ENCODE data around the gene KCNMA1.

Gene KCNMA1

GRCh38 chr10:76993213-76993612 is 644.4 kb downstream of the KCNMA1 start:
- no peak for FAIRE-seq
- no peak for TF ChIP-seq CTCF (IDR thresholded peaks at IDR 0.05; ENCODE audit: insufficient read depth, missing control alignments)
- no peak for DNase-seq (ENCODE audit: insufficient read length, low spot score)

GRCh38 chr10:76992467-76992866 is 645.1 kb downstream of the KCNMA1 start:
- no peak for DNase-seq (ENCODE audit: insufficient read length, low spot score)
- FAIRE-seq: no peak
- TF ChIP-seq CTCF (IDR thresholded peaks at IDR 0.05; ENCODE audit: insufficient read depth, missing control alignments): no peak

GRCh38 chr10:76991621-76992020 is 646.0 kb downstream of the KCNMA1 start:
- no peak for TF ChIP-seq CTCF (IDR thresholded peaks at IDR 0.05; ENCODE audit: insufficient read depth, missing control alignments)
- no peak for DNase-seq (ENCODE audit: insufficient read length, low spot score)
- FAIRE-seq: no peak

GRCh38 chr10:76990561-76990960 is 647.0 kb downstream of the KCNMA1 start:
- TF ChIP-seq CTCF (IDR thresholded peaks at IDR 0.05; ENCODE audit: insufficient read depth, missing control alignments): no peak
- DNase-seq (ENCODE audit: insufficient read length, low spot score) (no peak), FAIRE-seq (no peak)

- FAIRE-seq: peak; percentile 53
- DNase-seq (ENCODE audit: insufficient read length, low spot score): no peak
- TF ChIP-seq CTCF (IDR thresholded peaks at IDR 0.05; ENCODE audit: insufficient read depth, missing control alignments): peak; percentile 90
These were observed 652.8 kb downstream of the KCNMA1 start for GRCh38 chr10:76984559-76985443.

- no peak for TF ChIP-seq CTCF (IDR thresholded peaks at IDR 0.05; ENCODE audit: insufficient read depth, missing control alignments)
- no peak for DNase-seq (ENCODE audit: insufficient read length, low spot score)
- no peak for FAIRE-seq
These were observed 654.0 kb downstream of the KCNMA1 start for GRCh38 chr10:76983624-76984023.

GRCh38 chr10:76982671-76983070 is 654.9 kb downstream of the KCNMA1 start:
- TF ChIP-seq CTCF (IDR thresholded peaks at IDR 0.05; ENCODE audit: insufficient read depth, missing control alignments): no peak
- FAIRE-seq (no peak), DNase-seq (ENCODE audit: insufficient read length, low spot score) (no peak)

Measured in D721Med (cell line).